HEK293 (cell line): Measurements from ENCODE around the gene MYLK4.
A peak's percentile ranks its signal among the peaks of the same experiment; 100 is the strongest.

ENCODE experiments used
- CTCF ChIA-PET: fragments of 350-600 bp; formaldehyde crosslinking; extraction: SDS; loops from one replicate; lab custom pipeline; 2021; ENCODE audit warnings: antibody characterized with exemption; lab: Yijun Ruan, JAX
- POLR2A ChIA-PET: fragments of 300-600 bp; formaldehyde crosslinking; extraction: SDS; loops from one replicate; lab custom pipeline; 2020; ENCODE audit warnings: antibody characterized with exemption, inconsistent platforms; lab: Yijun Ruan, JAX
- H3K27ac ChIP-seq: fragments of 200-500 bp; sonication (Bioruptor generic); 2 replicates; pipeline ENCODE4 v1.5.1; 2014; ENCODE audit warnings: low read depth, low read length, control low read depth, inconsistent platforms; ENCODE audit errors: extremely low read depth
- H3K36me3 ChIP-seq, 2 experiments: fragments of 200-500 bp in 1 of 2; sonication (Bioruptor generic) in 1 of 2; 1 replicate in 1 of 2; 2 replicates in 1 of 2; pipeline ENCODE4 v1.5.1; 2014 to 2017; ENCODE audit warnings: inconsistent platforms in 2 of 2, low read length in 2 of 2; ENCODE audit not compliant: control insufficient read depth in 2 of 2, insufficient read depth in 1 of 2
- H3K4me1 ChIP-seq: fragments of 200-500 bp; sonication (Bioruptor generic); 2 replicates; pipeline ENCODE4 v1.5.1; 2014; ENCODE audit warnings: mild to moderate bottlenecking, low read length, inconsistent platforms; ENCODE audit not compliant: control insufficient read depth, insufficient read depth
- H3K4me3 ChIP-seq: 2 replicates; pipeline ENCODE4 v1.5.1; 2011; ENCODE audit warnings: low read depth, mild to moderate bottlenecking, control low read depth, low read length, moderate library complexity
- H3K9me3 ChIP-seq: fragments of 200-500 bp; sonication (Bioruptor generic); 2 replicates; pipeline ENCODE4 v1.5.1; 2014; ENCODE audit warnings: low read depth, low read length, inconsistent platforms; ENCODE audit not compliant: control insufficient read depth, insufficient read depth
- ATF2 ChIP-seq: fragments of 450-650 bp; formaldehyde crosslinking; IDR thresholded peaks from 2 replicates; pipeline ENCODE4 v1.5.1; 2016; ENCODE audit warnings: missing biosample characterization, missing genetic modification characterization, low read depth
- HIC1 ChIP-seq: fragments of 450-650 bp; formaldehyde crosslinking; IDR thresholded peaks from 2 replicates; pipeline ENCODE4 v1.5.1; 2016; ENCODE audit warnings: missing biosample characterization, missing genetic modification characterization
- KLF1 ChIP-seq: fragments of 450-650 bp; formaldehyde crosslinking; IDR thresholded peaks from 2 replicates; pipeline ENCODE4 v1.5.1; 2016; ENCODE audit warnings: missing biosample characterization, missing genetic modification characterization
- KLF9 ChIP-seq: fragments of 450-650 bp; formaldehyde crosslinking; IDR thresholded peaks from 2 replicates; pipeline ENCODE4 v1.5.1; 2016; ENCODE audit warnings: missing biosample characterization, missing genetic modification characterization, low read depth
- MZF1 ChIP-seq: fragments of 450-650 bp; formaldehyde crosslinking; IDR thresholded peaks from 2 replicates; pipeline ENCODE4 v1.5.1; 2017; ENCODE audit warnings: missing biosample characterization, missing genetic modification characterization, borderline replicate concordance
- PATZ1 ChIP-seq: fragments of 450-650 bp; formaldehyde crosslinking; IDR thresholded peaks from 2 replicates; pipeline ENCODE4 v1.5.1; 2016; ENCODE audit warnings: missing biosample characterization, missing genetic modification characterization
- PRDM6 ChIP-seq: fragments of 450-650 bp; formaldehyde crosslinking; IDR thresholded peaks from 2 replicates; pipeline ENCODE4 v1.5.1; 2017; ENCODE audit warnings: missing biosample characterization, missing genetic modification characterization
- ZFP3 ChIP-seq: fragments of 450-650 bp; formaldehyde crosslinking; IDR thresholded peaks from 2 replicates; pipeline ENCODE4 v1.5.1; 2016; ENCODE audit warnings: low read depth, missing biosample characterization, missing genetic modification characterization
- ZNF19 ChIP-seq: fragments of 450-650 bp; formaldehyde crosslinking; IDR thresholded peaks from 2 replicates; pipeline ENCODE4; 2016; ENCODE audit warnings: missing biosample characterization, missing genetic modification characterization, low read depth
- ZNF239 ChIP-seq: fragments of 450-650 bp; formaldehyde crosslinking; IDR thresholded peaks from 2 replicates; pipeline ENCODE4 v1.5.1; 2016; ENCODE audit warnings: missing biosample characterization, missing genetic modification characterization
- ZNF292 ChIP-seq: fragments of 450-650 bp; formaldehyde crosslinking; IDR thresholded peaks from 2 replicates; pipeline ENCODE4 v1.5.1; 2016; ENCODE audit warnings: low read depth, missing biosample characterization, missing genetic modification characterization, borderline replicate concordance
- ZNF302 ChIP-seq: fragments of 450-650 bp; formaldehyde crosslinking; IDR thresholded peaks from 2 replicates; pipeline ENCODE4 v1.5.1; 2016; ENCODE audit warnings: missing biosample characterization, missing genetic modification characterization, low read depth
- ZNF354C ChIP-seq: fragments of 450-650 bp; formaldehyde crosslinking; IDR thresholded peaks from 2 replicates; pipeline ENCODE4 v1.5.1; 2016; ENCODE audit warnings: missing biosample characterization, missing genetic modification characterization, low read depth, borderline replicate concordance
- ZNF426 ChIP-seq: fragments of 450-650 bp; formaldehyde crosslinking; IDR thresholded peaks from 2 replicates; pipeline ENCODE4 v1.5.1; 2017; ENCODE audit warnings: missing biosample characterization, missing genetic modification characterization, mild to moderate bottlenecking, inconsistent platforms, moderate library complexity
- ZNF449 ChIP-seq: fragments of 450-650 bp; formaldehyde crosslinking; IDR thresholded peaks from 2 replicates; pipeline ENCODE4 v1.5.1; 2017; ENCODE audit warnings: missing biosample characterization, mild to moderate bottlenecking, missing genetic modification characterization, moderate library complexity
- ZNF561 ChIP-seq: fragments of 450-650 bp; IDR thresholded peaks from 2 replicates; pipeline ENCODE4 v1.5.1; 2018; ENCODE audit warnings: missing biosample characterization, missing genetic modification characterization, borderline replicate concordance
- ZNF639 ChIP-seq: fragments of 450-650 bp; formaldehyde crosslinking; IDR thresholded peaks from 2 replicates; pipeline ENCODE4 v1.5.1; 2016; ENCODE audit warnings: missing biosample characterization, missing genetic modification characterization
- ZNF658 ChIP-seq: fragments of 450-650 bp; formaldehyde crosslinking; IDR thresholded peaks from 2 replicates; pipeline ENCODE4; 2016; ENCODE audit warnings: missing biosample characterization, missing genetic modification characterization
- ZNF785 ChIP-seq: fragments of 450-650 bp; formaldehyde crosslinking; IDR thresholded peaks from 2 replicates; pipeline ENCODE4 v1.5.1; 2016; ENCODE audit warnings: missing biosample characterization, missing genetic modification characterization
- ZSCAN4 ChIP-seq: fragments of 450-650 bp; formaldehyde crosslinking; IDR thresholded peaks from 2 replicates; pipeline ENCODE4 v1.5.1; 2017; ENCODE audit warnings: missing biosample characterization, missing genetic modification characterization

MYLK4 gene

GRCh38 chr6:2624177-2624576 is 126.5 kb downstream of the MYLK4 start:
- ChIA-PET CTCF (interaction anchor here (0.7 kb wide), 1 partner anchor 23 kb away, joined by 3 read pairs; no protein-coding TSS in a partner anchor), POLR2A (no interaction called here)
- Histone ChIP-seq H3K36me3 (no peaks in the 10 kb centered on the region), H3K9me3 (no peaks in the 10 kb centered on the region), H3K4me3 (no peak overlapping the region), H3K27ac (no peak overlapping the region), H3K4me1 (peaks cover 5% of the 10 kb centered on the region; the same call in 1 of the 2 replicates)
- TF ChIP-seq ZNF292 (tag by site-specific recombination): no peak
- no peak for TF ChIP-seq PRDM6 (tag by site-specific recombination)
- TF ChIP-seq MZF1 (tag by site-specific recombination): no peak
- TF ChIP-seq ZNF639 (tag by site-specific recombination): no peak
- TF ChIP-seq ZNF239 (tag by site-specific recombination): no peak
- TF ChIP-seq ZNF561: no peak
- no peak for TF ChIP-seq ZNF449 (tag by site-specific recombination)
- no peak for TF ChIP-seq PATZ1
- TF ChIP-seq ZNF426 (tag by site-specific recombination): no peak
- no peak for TF ChIP-seq HIC1 (tag by site-specific recombination)
- TF ChIP-seq ZNF658: no peak
- TF ChIP-seq ZNF19: no peak
- no peak for TF ChIP-seq ZFP3 (tag by site-specific recombination)
- no peak for TF ChIP-seq ATF2

- no peak for TF ChIP-seq ZNF785 (tag by site-specific recombination)
- TF ChIP-seq KLF9 (tag by site-specific recombination): no peak
- TF ChIP-seq ZSCAN4 (tag by site-specific recombination): no peak
- TF ChIP-seq KLF1 (tag by site-specific recombination): peak; percentile 88
- TF ChIP-seq ZNF302 (tag by site-specific recombination): no peak
- TF ChIP-seq ZNF354C (tag by site-specific recombination): no peak
- Histone ChIP-seq H3K9me3 (no peaks in the 10 kb centered on the region), H3K36me3 (no peaks in the 10 kb centered on the region), H3K27ac (no peak overlapping the region), H3K4me1 (peaks cover 5% of the 10 kb centered on the region; the same call in 1 of the 2 replicates), H3K4me3 (no peak overlapping the region)
- ChIA-PET CTCF (no interaction called here), POLR2A (no interaction called here)
These were observed 127.4 kb downstream of the MYLK4 start for GRCh38 chr6:2623295-2623694.
